ENCODE results near the gene DCAF5. TPM values are rescaled to one million over a fixed set of nuclear protein-coding genes. Genes with fewer than 3 reads are reported as not detected.
A peak's percentile ranks its signal among the peaks of the same experiment; 100 is the strongest.

The DCAF5 gene
- polyA plus RNA-seq, 1 donor (not counting 4 experiments of a cell fraction or from before 2014, with no cell fraction given) = 29.5 TPM

GRCh38 chr14:69106451-69106850 is 46.5 kb downstream of the DCAF5 start:
- FAIRE-seq = no peak
- Histone ChIP-seq H3K27me3 (ENCODE audit: control insufficient read depth, extremely low read depth, insufficient read depth, low read length) (no peaks in the 10 kb centered on the region), H3K36me3 (ENCODE audit: control insufficient read depth in 2 of 2, extremely low read depth in 1 of 2, insufficient read depth in 2 of 2, low read length in 2 of 2) (peaks cover 0 to 5% of the 10 kb centered on the region in 2 experiments), H3K9me1 (ENCODE audit: control insufficient read depth, extremely low read depth, insufficient read depth, low read length) (no peaks in the 10 kb centered on the region), H2AFZ (ENCODE audit: control insufficient read depth, low read length) (no peak overlapping the region), H3K9ac (ENCODE audit: control insufficient read depth, extremely low read depth, insufficient read depth, low read length) (no peak overlapping the region), H4K20me1 (ENCODE audit: control insufficient read depth, extremely low read depth, insufficient read depth, low read length) (peaks cover 5% of the 10 kb centered on the region), H3K27ac (ENCODE audit: control insufficient read depth, insufficient read depth, low read length) (no peak overlapping the region), H3K9me3 (ENCODE audit: control insufficient read depth, low read depth, low read length) (no peaks in the 10 kb centered on the region), H3K4me2 (ENCODE audit: control insufficient read depth, extremely low read depth, insufficient read depth, low read depth, low read length) (no peak overlapping the region), H3K4me3 (ENCODE audit: control insufficient read depth in 2 of 3, extremely low read depth in 1 of 3, insufficient read depth in 2 of 3, low read depth in 1 of 3, low read length in 3 of 3) (no peak overlapping the region), H3K4me1 (ENCODE audit: control insufficient read depth, extremely low read depth, insufficient read depth, low read length) (peaks cover 18% of the 10 kb centered on the region), H3K79me2 (ENCODE audit: control insufficient read depth, insufficient read depth, low read length) (peaks cover 4% of the 10 kb centered on the region)
- dilution Hi-C loops (cut with MboI; ENCODE audit: extremely low pct_ligation_motif_present, low sequenced_read_pairs) = no loop called here
- no peak for DNase-seq (ENCODE audit: low read depth, low spot score)
- TF ChIP-seq EZH2 (IDR thresholded peaks at IDR 0.05; ENCODE audit: low read length) (no peak), CTCF (optimal IDR thresholded peaks at IDR 0.05 in 1 of 3, IDR thresholded peaks at IDR 0.05 in 1 of 3, conservative IDR thresholded peaks at IDR 0.05 in 1 of 3; ENCODE audit: extremely low read depth in 1 of 3, insufficient read depth in 2 of 3, low read length in 3 of 3) (no peak)

DNA sequence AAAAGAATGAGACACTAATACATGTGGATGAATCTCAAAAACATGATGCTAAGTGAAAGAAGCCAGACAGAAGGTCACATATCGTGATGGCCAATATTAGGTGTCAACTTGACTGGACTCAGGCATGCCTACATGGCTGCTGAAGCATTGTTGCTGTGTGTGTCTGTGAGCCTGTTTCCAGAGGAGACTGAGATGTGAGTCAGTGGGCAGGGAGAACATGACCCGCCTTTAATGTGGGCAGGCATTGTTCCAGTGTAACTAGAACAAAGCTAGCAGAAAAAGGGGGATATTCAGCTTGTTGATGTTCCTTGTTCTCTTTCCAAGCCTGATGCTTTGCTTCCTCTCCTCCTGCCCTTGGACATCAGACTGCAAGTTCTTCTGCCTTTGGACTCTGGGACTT is 47.6 kb downstream of the DCAF5 start:
- Histone ChIP-seq H4K20me1 (ENCODE audit: control insufficient read depth, extremely low read depth, insufficient read depth, low read length) (peaks cover 5% of the 10 kb centered on the region), H3K27me3 (ENCODE audit: control insufficient read depth, extremely low read depth, insufficient read depth, low read length) (no peaks in the 10 kb centered on the region), H3K9me1 (ENCODE audit: control insufficient read depth, extremely low read depth, insufficient read depth, low read length) (no peaks in the 10 kb centered on the region), H3K4me2 (ENCODE audit: control insufficient read depth, extremely low read depth, insufficient read depth, low read depth, low read length) (no peak overlapping the region), H2AFZ (ENCODE audit: control insufficient read depth, low read length) (no peak overlapping the region), H3K9me3 (ENCODE audit: control insufficient read depth, low read depth, low read length) (no peaks in the 10 kb centered on the region), H3K36me3 (ENCODE audit: control insufficient read depth in 2 of 2, extremely low read depth in 1 of 2, insufficient read depth in 2 of 2, low read length in 2 of 2) (no peaks in the 10 kb centered on the region), H3K4me3 (ENCODE audit: control insufficient read depth in 2 of 3, extremely low read depth in 1 of 3, insufficient read depth in 2 of 3, low read depth in 1 of 3, low read length in 3 of 3) (no peak overlapping the region), H3K27ac (ENCODE audit: control insufficient read depth, insufficient read depth, low read length) (peak overlapping the region; percentile 13), H3K4me1 (ENCODE audit: control insufficient read depth, extremely low read depth, insufficient read depth, low read length) (peaks cover 24% of the 10 kb centered on the region), H3K9ac (ENCODE audit: control insufficient read depth, extremely low read depth, insufficient read depth, low read length) (peak overlapping the region; percentile 22), H3K79me2 (ENCODE audit: control insufficient read depth, insufficient read depth, low read length) (peaks cover 4% of the 10 kb centered on the region)
- peak; percentile 95 for FAIRE-seq
- TF ChIP-seq CTCF (optimal IDR thresholded peaks at IDR 0.05 in 1 of 3, IDR thresholded peaks at IDR 0.05 in 1 of 3, conservative IDR thresholded peaks at IDR 0.05 in 1 of 3; ENCODE audit: extremely low read depth in 1 of 3, insufficient read depth in 2 of 3, low read length in 3 of 3) (no peak), EZH2 (IDR thresholded peaks at IDR 0.05; ENCODE audit: low read length) (no peak)
- dilution Hi-C loops (cut with MboI; ENCODE audit: extremely low pct_ligation_motif_present, low sequenced_read_pairs) = no loop called here
- no peak for DNase-seq (ENCODE audit: low read depth, low spot score)
